Activated T-helper 1 cell treated with Interleukin-2 at 50 U/mL for 16 hours (primary cell): Measurements from ENCODE around the gene ICAM1.
"Not testable (repeated sequence)": the region's sequence is repeated elsewhere in the genome, so short reads cannot be mapped to it uniquely, and the experiment has no call there.

Experiments used
- DNase-seq: peaks from one replicate; pipeline ENCODE4 v3.0.0-alpha.2; 2020; ENCODE audit warnings: low read depth

ICAM1 gene

DNA sequence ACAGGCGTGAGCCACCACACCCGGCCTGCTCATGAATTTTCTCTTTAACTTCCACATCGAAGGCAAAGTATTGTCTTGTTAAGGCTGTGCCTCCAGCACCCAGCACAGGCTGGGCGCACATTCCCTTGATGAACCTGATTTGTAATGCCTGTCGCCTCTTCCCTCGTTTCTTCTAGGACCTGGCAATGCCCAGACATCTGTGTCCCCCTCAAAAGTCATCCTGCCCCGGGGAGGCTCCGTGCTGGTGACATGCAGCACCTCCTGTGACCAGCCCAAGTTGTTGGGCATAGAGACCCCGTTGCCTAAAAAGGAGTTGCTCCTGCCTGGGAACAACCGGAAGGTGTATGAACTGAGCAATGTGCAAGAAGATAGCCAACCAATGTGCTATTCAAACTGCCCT lies 3.7 kb downstream of the ICAM1 start:
- DNase-seq, result no peak

DNA sequence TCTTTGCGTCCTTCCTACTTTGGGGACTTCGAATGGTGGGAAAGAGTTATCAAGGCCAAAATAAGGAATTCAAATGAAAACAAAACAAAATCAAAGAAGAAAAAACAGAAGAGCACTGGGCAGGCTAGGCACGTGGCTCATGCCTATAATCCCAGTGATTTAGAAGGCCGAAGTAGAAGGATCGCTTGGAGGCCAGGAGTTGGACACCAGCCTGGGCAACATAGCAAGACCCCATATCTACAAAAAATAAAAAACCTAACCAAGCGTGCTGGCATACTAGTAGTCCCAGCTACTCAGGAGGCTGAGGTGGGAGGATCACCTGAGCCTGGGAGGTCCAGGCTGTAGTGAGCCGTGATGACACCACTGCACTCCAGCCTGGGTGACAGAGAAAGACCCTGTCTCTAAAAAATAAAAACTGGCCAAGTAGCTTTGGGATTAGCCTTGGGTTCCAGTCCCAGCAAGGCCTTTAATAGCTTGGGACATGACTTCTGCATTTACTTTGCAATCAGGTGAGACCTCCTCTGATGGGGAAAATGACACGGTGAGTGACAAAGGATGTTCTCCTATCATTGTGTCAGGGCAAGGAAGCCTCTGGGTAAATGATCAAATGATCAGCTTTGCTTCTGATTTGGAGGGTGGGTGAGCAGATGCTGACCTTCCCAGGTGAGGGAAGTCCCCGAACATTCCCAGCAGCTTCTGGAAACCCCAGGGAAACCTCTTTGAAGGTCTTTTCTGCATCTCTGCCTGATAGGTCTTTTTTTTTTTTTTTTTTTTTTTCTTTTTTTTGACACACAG lies 7.1 kb downstream of the ICAM1 start:
- no peak for DNase-seq

DNA sequence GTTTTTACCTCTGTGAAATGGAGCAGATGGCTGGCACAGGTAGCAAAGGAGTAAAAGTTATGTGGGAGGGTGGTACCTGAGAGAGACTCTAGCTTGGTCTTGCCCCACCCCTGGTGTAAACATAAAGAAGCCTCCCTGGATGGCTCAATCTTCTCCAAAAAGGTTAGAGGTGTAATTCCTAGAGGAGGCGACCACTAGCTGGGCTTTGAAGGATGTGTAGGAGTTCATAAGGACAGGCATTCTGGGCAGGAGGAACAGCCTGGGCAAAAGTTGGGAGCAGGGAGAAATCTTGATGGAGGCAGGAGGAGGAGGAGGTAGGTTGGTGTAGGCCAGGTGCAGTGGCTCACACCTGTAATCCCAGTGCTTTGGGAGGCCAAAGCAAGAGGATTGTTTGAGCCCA lies 8.0 kb downstream of the ICAM1 start:
- DNase-seq, result no peak

DNA sequence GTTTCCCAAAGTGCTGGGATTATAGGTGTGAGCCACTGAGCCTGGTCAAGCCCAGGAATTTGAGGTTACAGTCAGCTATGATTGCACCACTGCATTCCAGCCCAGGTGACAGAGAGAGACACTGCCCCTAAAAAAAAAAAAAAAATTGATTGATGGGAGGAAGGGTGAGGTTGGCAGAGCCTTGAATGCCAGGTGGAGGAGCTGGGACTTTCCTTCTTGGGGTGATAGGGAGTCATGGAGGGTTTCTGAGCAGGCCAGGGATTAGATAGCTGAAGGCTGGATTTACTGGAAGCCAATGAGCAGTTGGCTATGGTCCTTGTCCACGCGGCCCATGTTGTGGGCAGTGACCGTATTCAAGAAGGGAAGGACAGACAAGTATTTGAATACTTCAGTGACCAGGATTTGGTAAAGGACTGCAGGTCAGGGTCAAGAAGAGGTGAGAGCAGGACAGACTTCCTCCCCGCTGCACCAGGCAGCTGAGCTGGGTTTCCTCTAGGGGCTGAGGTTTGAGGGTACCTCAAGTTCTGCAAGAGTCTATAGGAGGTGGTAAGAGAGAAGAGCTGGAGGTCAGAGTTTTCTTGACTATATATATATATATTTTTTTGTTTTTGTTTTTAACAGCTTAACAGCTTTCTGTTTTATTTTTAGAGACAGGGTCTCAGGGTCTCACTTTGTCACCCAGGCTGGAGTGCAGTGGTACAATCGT lies 9.0 kb downstream of the ICAM1 start:
- DNase-seq, result no peak

DNA sequence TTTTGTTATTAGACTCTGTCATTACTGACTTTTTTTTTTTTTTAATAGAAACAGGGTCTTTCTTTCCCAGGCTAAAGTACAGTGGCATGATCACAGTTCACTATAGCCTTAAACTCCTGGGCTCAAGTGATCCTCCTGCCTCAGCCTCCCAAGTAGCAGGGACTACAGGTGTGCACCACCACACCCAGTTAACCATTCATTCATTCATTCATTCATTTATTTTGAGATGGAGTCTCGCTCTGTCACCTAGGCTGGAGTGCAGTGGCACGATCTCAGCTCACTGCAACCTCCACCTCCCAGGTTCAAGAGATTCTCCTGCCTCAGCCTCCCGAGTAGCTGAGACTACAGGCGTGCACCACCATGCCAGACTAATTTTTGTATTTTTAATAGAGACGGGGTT lies 11.1 kb downstream of the ICAM1 start:
- DNase-seq, result not testable (repeated sequence)

DNA sequence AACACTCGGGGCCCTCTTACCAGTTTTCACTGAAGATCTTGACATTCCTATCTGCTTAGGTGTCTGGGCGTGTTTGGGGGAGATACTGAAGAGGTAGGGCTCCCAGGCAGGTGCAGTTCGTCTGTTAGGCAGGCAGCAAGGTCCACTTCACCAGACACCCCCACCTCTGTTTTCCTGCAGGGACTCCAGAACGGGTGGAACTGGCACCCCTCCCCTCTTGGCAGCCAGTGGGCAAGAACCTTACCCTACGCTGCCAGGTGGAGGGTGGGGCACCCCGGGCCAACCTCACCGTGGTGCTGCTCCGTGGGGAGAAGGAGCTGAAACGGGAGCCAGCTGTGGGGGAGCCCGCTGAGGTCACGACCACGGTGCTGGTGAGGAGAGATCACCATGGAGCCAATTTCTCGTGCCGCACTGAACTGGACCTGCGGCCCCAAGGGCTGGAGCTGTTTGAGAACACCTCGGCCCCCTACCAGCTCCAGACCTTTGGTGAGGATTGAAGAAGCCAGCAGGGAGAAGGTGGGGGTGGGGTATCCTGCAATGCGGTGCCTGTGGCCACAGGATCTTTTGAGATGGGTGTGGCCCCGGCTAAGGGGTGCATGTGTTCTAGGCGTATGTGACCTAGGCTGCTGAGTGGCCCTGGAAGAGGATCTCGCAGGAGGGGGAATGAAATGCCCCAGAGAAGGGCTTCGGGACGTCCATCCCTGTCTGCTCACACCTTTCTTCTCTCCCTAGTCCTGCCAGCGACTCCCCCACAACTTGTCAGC lies 12.6 kb downstream of the ICAM1 start:
- no peak for DNase-seq

DNA sequence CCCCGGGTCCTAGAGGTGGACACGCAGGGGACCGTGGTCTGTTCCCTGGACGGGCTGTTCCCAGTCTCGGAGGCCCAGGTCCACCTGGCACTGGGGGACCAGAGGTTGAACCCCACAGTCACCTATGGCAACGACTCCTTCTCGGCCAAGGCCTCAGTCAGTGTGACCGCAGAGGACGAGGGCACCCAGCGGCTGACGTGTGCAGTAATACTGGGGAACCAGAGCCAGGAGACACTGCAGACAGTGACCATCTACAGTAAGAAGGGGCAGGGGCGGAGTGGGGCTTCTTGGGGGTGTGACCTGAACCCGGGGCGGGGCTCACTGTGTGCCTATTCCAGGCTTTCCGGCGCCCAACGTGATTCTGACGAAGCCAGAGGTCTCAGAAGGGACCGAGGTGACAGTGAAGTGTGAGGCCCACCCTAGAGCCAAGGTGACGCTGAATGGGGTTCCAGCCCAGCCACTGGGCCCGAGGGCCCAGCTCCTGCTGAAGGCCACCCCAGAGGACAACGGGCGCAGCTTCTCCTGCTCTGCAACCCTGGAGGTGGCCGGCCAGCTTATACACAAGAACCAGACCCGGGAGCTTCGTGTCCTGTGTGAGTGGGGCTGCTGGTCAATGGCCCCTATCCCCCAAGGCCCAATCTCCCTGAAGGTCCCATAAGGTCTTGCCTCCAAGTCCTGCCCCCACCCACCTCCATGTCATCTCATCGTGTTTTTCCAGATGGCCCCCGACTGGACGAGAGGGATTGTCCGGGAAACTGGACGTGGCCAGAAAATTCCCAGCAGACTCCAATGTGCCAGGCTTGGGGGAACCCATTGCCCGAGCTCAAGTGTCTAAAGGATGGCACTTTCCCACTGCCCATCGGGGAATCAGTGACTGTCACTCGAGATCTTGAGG lies 13.4 kb downstream of the ICAM1 start:
- no peak for DNase-seq

DNA sequence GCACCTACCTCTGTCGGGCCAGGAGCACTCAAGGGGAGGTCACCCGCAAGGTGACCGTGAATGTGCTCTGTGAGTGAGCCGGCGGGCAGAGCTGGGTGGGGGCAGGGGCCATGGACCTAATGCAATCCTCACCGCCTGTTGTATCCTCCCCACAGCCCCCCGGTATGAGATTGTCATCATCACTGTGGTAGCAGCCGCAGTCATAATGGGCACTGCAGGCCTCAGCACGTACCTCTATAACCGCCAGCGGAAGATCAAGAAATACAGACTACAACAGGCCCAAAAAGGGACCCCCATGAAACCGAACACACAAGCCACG lies 14.0 kb downstream of the ICAM1 start:
- no peak for DNase-seq

DNA sequence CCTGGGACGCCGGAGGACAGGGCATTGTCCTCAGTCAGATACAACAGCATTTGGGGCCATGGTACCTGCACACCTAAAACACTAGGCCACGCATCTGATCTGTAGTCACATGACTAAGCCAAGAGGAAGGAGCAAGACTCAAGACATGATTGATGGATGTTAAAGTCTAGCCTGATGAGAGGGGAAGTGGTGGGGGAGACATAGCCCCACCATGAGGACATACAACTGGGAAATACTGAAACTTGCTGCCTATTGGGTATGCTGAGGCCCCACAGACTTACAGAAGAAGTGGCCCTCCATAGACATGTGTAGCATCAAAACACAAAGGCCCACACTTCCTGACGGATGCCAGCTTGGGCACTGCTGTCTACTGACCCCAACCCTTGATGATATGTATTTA lies 14.5 kb downstream of the ICAM1 start:
- no peak for DNase-seq

DNA sequence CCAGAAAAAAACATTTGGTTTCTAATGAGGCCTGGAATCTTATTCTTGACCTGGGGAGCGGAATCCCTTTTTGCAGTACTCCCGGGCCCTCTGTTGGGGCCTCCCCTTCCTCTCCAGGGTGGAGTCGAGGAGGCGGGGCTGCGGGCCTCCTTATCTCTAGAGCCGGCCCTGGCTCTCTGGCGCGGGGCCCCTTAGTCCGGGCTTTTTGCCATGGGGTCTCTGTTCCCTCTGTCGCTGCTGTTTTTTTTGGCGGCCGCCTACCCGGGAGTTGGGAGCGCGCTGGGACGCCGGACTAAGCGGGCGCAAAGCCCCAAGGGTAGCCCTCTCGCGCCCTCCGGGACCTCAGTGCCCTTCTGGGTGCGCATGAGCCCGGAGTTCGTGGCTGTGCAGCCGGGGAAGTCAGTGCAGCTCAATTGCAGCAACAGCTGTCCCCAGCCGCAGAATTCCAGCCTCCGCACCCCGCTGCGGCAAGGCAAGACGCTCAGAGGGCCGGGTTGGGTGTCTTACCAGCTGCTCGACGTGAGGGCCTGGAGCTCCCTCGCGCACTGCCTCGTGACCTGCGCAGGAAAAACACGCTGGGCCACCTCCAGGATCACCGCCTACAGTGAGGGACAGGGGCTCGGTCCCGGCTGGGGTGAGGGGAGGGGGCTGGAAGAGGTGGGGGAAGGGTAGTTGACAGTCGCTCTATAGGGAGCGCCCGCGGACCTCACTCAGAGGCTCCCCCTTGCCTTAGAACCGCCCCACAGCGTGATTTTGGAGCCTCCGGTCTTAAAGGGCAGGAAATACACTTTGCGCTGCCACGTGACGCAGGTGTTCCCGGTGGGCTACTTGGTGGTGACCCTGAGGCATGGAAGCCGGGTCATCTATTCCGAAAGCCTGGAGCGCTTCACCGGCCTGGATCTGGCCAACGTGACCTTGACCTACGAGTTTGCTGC lies 16.1 kb downstream of the ICAM1 start, which contains the start of gene ICAM4:
Gene ICAM4 (plus strand): TSS at position 153 of the 935 bp plus-strand sequence. CDS start 58 bp downstream, at position 211.
- no peak for DNase-seq

DNA sequence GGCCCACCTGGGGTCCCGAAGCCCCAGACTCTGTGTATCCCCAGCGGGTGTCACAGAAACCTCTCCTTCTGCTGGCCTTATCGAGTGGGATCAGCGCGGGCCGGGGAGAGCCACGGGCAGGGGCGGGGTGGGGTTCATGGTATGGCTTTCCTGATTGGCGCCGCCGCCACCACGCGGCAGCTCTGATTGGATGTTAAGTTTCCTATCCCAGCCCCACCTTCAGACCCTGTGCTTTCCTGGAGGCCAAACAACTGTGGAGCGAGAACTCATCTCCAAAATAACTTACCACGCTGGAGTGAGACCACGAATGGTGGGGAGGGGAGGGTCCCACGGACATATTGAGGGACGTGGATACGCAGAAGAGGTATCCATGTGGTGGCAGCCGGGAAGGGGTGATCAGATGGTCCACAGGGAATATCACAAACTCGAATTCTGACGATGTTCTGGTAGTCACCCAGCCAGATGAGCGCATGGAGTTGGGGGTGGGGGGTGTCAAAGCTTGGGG lies 17.8 kb downstream of the ICAM1 start:
- no peak for DNase-seq

DNA sequence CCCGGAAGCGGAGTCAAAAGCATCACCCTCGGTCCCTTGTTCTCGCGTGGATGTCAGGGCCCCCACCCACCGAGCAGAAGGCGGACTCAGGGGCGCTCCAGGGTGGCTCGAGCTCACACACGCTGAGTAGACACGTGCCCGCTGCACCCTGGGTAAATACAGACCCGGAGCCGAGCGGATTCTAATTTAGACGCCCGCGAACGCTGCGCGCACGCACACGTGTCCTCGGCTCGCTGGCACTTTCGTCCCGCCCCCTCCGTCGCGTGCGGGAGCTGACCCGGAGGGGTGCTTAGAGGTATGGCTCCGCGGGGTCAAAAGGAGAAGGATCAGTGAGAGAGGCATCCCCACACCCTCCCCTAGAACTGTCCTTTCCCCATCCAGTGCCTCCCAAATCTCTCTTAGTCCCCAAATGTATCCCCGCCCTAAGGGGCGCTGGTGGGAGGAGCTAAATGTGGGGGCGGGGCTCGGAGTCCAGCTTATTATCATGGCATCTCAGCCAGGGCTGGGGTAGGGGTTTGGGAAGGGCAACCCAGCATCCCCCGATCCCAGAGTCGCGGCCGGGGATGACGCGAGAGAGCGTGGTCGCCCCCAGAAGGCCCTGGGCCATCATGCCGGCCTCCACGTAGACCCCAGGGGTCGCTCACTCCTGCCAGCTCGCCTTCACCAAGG lies 18.4 kb downstream of the ICAM1 start:
- DNase-seq, result peak; percentile 26

DNA sequence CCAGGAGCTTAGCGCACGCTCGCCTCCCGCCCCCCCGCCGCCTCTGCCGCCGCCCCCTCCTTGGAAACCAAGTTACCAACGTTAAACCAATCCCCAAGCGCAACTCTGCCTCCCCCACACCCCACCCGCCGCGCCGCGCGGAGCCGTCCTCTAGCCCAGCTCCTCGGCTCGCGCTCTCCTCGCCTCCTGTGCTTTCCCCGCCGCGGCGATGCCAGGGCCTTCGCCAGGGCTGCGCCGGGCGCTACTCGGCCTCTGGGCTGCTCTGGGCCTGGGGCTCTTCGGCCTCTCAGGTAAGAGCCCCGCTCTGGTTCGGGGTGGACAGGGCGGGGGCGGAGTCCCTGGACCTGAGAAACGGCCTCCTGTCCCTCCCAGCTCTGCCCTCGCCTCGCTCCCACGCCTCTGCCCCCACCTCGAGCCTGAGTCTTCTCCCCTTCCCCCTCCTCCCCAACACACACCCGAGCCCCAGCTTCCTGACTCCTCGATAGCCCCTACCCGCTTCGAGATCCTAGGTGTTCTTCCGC lies 19.0 kb downstream of the ICAM1 start, which contains the start of gene ICAM5:
Gene ICAM5 (plus strand): TSS at position 117 of the 521 bp plus-strand sequence. CDS start 92 bp downstream, at position 209.
- no peak for DNase-seq

DNA sequence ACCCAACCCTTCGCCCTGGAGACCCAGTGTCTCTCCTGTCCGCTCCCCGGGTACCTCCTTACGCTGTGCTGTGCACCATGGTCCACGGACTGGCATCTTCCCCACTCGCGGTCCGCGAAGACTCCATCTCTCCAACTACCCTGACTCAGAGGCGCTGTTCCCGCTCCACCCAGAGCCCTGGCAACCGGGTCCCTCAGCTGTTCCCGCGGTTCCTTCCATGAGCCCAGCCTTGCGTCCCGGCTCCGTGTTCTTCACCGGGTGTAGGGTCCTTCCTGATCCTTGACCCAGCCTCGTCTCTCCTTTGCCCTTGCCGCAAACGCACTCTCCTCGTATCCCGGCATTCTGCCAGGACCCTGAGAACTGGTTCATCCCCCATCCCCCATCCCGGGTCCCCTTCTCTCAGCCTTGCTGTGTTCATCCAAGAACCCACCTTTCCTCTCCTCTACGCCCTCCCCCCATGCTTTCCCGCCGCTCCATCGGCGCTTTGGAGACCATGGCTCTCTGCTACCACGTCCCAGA lies 19.5 kb downstream of the ICAM1 start:
- no peak for DNase-seq

DNA sequence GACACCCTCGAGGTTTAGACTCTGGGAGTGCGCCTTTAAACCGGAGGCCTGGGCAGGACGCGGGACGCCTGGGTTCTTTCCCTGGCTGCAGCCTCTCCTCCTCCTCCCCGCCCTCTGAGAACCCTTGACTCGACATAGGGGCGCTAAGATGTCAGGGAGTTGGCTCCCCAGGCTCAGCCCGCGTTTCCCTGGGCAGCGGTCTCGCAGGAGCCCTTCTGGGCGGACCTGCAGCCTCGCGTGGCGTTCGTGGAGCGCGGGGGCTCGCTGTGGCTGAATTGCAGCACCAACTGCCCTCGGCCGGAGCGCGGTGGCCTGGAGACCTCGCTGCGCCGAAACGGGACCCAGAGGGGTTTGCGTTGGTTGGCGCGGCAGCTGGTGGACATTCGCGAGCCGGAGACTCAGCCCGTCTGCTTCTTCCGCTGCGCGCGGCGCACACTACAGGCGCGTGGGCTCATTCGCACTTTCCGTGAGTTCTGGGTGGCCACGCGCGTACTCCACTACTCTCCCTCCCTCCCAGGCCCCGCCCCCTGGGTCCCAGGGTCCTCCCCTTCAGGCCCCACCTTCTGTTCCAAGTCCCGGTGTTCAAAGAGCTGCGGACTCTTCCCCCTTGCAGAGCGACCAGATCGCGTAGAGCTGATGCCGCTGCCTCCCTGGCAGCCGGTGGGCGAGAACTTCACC lies 20.1 kb downstream of the ICAM1 start:
- no peak for DNase-seq

DNA sequence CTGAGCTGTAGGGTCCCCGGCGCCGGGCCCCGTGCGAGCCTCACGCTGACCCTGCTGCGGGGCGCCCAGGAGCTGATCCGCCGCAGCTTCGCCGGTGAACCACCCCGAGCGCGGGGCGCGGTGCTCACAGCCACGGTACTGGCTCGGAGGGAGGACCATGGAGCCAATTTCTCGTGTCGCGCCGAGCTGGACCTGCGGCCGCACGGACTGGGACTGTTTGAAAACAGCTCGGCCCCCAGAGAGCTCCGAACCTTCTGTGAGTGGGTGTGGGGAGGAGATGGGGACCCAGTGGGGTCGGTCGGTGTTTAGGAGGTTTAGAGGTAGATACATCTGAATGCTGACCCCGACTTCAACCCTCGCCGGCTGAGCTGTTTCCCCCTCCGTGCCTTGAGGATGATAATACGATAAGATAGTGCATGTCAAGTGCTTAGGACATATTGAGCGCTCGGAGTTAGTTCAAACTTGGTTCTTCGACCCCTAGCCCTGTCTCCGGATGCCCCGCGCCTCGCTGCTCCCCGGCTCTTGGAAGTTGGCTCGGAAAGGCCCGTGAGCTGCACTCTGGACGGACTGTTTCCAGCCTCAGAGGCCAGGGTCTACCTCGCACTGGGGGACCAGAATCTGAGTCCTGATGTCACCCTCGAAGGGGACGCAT lies 20.8 kb downstream of the ICAM1 start:
- DNase-seq, result no peak

DNA sequence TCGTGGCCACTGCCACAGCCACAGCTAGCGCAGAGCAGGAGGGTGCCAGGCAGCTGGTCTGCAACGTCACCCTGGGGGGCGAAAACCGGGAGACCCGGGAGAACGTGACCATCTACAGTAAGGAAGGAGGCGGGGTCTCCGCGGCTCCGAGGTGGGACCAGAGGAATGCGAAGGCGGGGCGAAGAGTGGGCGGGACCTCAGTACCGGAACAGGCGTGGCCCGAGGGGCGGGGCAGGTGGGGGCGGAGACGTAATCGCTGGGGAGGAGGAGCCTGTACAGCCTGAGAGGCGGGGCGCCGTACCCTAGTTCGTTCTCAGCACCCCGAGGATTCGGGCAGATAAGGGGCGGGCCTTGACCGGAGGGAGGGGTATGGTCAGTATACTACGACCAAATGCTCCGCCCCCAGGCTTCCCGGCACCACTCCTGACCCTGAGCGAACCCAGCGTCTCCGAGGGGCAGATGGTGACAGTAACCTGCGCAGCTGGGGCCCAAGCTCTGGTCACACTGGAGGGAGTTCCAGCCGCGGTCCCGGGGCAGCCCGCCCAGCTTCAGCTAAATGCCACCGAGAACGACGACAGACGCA lies 21.4 kb downstream of the ICAM1 start:
- DNase-seq, result peak; percentile 39
